GM12878 (cell line): Measurements from ENCODE around the gene NASP. TPM values are rescaled to one million over a fixed set of nuclear protein-coding genes. Genes with fewer than 3 reads are reported as not detected.

ENCODE experiments used
- ATAC-seq: fragments of 200-7000 bp; cut with Tn5 transposase; 3 replicates; pipeline ENCODE4 v1.9.1; 2020; ENCODE audit warnings: mild to moderate bottlenecking, moderate library complexity
- BruUV-seq: library from RNA; stranded (reverse); fragments of 400-500 nt; replicated peaks from 2 replicates; lab custom pipeline; 2021; lab: Mats Ljungman, UMichigan
- CTCF ChIA-PET: fragments of 300-600 bp; sonication (Branson Sonifier 250); formaldehyde crosslinking; extraction: SDS; loops from one replicate; lab custom pipeline; 2021; ENCODE audit warnings: inconsistent platforms; lab: Yijun Ruan, JAX
- POLR2A ChIA-PET: fragments of 350-600 bp; formaldehyde crosslinking; extraction: SDS; loops from one replicate; lab custom pipeline; 2021; ENCODE audit warnings: inconsistent platforms; lab: Charles Lee
- RAD21 ChIA-PET: fragments of 300-600 bp; sonication (Branson Sonifier 250); formaldehyde crosslinking; loops from one replicate; lab custom pipeline; 2023; ENCODE audit warnings: antibody characterized with exemption; ENCODE audit not compliant: unreplicated experiment; lab: Charles Lee
- SMC1A ChIA-PET: fragments of 300-600 bp; sonication (Branson Sonifier 250); formaldehyde crosslinking; loops from one replicate; lab custom pipeline; 2023; ENCODE audit not compliant: unreplicated experiment, uncharacterized antibody; lab: Charles Lee
- DNase-seq: peaks from one replicate; pipeline ENCODE4 v3.0.0-alpha.2; 2011; ENCODE audit warnings: low read depth, low spot score
- FAIRE-seq: peaks from 3 replicates; lab custom pipeline; 2011; peaks lifted over from hg19 to GRCh38; lab: Jason Lieb, UNC
- H2AFZ ChIP-seq: 2 replicates; pipeline ENCODE4 v1.6.0; 2011; ENCODE audit warnings: low read depth, low read length, control low read depth; ENCODE audit not compliant: control insufficient read depth
- H3K27ac ChIP-seq: 2 replicates; pipeline ENCODE4 v1.5.1; 2011; ENCODE audit warnings: control low read depth; ENCODE audit not compliant: control insufficient read depth, insufficient read depth
- H3K27me3 ChIP-seq, 2 experiments: replicated peaks in 1 of 2; 2 replicates each; pipeline versions ENCODE4 v1.6.0 to v1.6.1; 2011; ENCODE audit warnings: low read length in 1 of 2; ENCODE audit not compliant: control insufficient read depth in 2 of 2, insufficient read depth in 2 of 2
- H3K36me3 ChIP-seq, 2 experiments: 2 replicates each; pipeline ENCODE4 v1.5.1; 2011; ENCODE audit warnings: low read length in 1 of 2; ENCODE audit not compliant: control insufficient read depth in 2 of 2, insufficient read depth in 2 of 2
- H3K4me1 ChIP-seq: 2 replicates; pipeline ENCODE4 v1.6.1; 2011; ENCODE audit warnings: mild to moderate bottlenecking, low read length, moderate library complexity, mixed read lengths; ENCODE audit not compliant: control insufficient read depth, insufficient read depth
- H3K4me2 ChIP-seq: 2 replicates; pipeline ENCODE4 v1.6.0; 2011; ENCODE audit warnings: control low read depth; ENCODE audit not compliant: control insufficient read depth, insufficient read depth
- H3K4me3 ChIP-seq: fragments of 200-600 bp; sonication (generic); 2 replicates; pipeline ENCODE4 v1.5.1; 2016
- H3K79me2 ChIP-seq: 2 replicates; pipeline ENCODE4 v1.6.0; 2011; ENCODE audit warnings: low read length; ENCODE audit not compliant: control insufficient read depth, insufficient read depth
- H3K9ac ChIP-seq: 2 replicates; pipeline ENCODE4 v1.8.0; 2011; ENCODE audit warnings: low read length, control low read depth, mixed read lengths; ENCODE audit not compliant: control insufficient read depth, insufficient read depth
- H3K9me3 ChIP-seq: replicated peaks from 3 replicates; pipeline ENCODE4 v1.5.1; 2011; ENCODE audit warnings: mild to moderate bottlenecking, low read length; ENCODE audit not compliant: control insufficient read depth, insufficient read depth
- H4K20me1 ChIP-seq: 2 replicates; pipeline ENCODE4 v1.6.0; 2011; ENCODE audit not compliant: control insufficient read depth, insufficient read depth
- BMI1 ChIP-seq: fragments of 450-650 bp; IDR thresholded peaks from 2 replicates; pipeline ENCODE4 v1.6.1; 2016; ENCODE audit warnings: mild to moderate bottlenecking, moderate library complexity, borderline replicate concordance
- EGR1 ChIP-seq, 2 experiments: IDR thresholded peaks; 1 replicate in 1 of 2; 2 replicates in 1 of 2; pipeline ENCODE4 v1.6.1; 2011 to 2012; ENCODE audit warnings: low read depth in 2 of 2, low read length in 2 of 2, borderline replicate concordance in 1 of 2, mild to moderate bottlenecking in 1 of 2, moderate library complexity in 1 of 2
- IKZF1 ChIP-seq: fragments of 450-650 bp; conservative IDR thresholded peaks from 2 replicates; pipeline ENCODE4 v1.6.1; 2017; ENCODE audit warnings: antibody characterized with exemption, mild to moderate bottlenecking
- JUNB ChIP-seq: IDR thresholded peaks from 2 replicates; pipeline ENCODE4 v1.6.1; 2016; ENCODE audit warnings: antibody characterized with exemption, mild to moderate bottlenecking
- NRF1 ChIP-seq: conservative IDR thresholded peaks from 2 replicates; pipeline ENCODE4 v1.6.1; 2011; ENCODE audit warnings: mild to moderate bottlenecking, low read depth, low read length, improper control_type of control experiment
- WGBS: methylation state at CpG from one replicate; pipeline ENCODE4 v1.1.6; 2016; ENCODE audit warnings: low lambda C conversion rate; ENCODE audit not compliant: insufficient replicate concordance, insufficient coverage; ENCODE audit errors: missing lambda C conversion rate; 5-methylcytosine and 5-hydroxymethylcytosine counted together
- in situ Hi-C: fragments of 300-500 bp; cut with MboI; formaldehyde crosslinking; loops from 9 replicates; pipeline ENCODE4 v1.14.3; 2018; ENCODE audit warnings: mixed read lengths
- intact Hi-C: fragments of 100-400 bp; cut with micrococcal nuclease; formaldehyde crosslinking; loops from one replicate; pipeline ENCODE4 v1.14.2; 2022; ENCODE audit not compliant: unreplicated experiment
- polyA plus RNA-seq, 11 experiments: library from polyadenylated mRNA; depleted of rRNA in 4 of 11; unstranded in 6 of 11; stranded (reverse) in 5 of 11; fragments of >200 nt; fragmentation: Nextera tagmentation in 4 of 11; fragmentation: Illumina TruSeq in 1 of 11; extraction: Ambion mirVana in 4 of 11; extraction: Trizol in 1 of 11; gene quantifications; 1 replicate in 1 of 11; 2 replicates in 10 of 11; pipeline versions ENCODE4 v1.2.1 to v1.2.3, GENCODE V29; 2011 to 2016; ENCODE audit warnings: inconsistent platforms in 2 of 11, missing spikeins in 2 of 11, low read depth in 1 of 11
- total RNA-seq, 4 experiments: library from RNA; depleted of rRNA in 3 of 4; stranded (reverse); fragments of >200 nt in 3 of 4; fragmentation: Illumina TruSeq in 1 of 4; extraction: Trizol in 1 of 4; gene quantifications; 2 replicates each; pipeline versions ENCODE4 v1.2.1 to v1.2.3, GENCODE V29; 2013 to 2021
- TF ChIP-seq, protein P1 (sequence below): fragments of 450-650 bp; conservative IDR thresholded peaks from 2 replicates; pipeline ENCODE4 v1.6.1; 2017; ENCODE audit warnings: mild to moderate bottlenecking, moderate library complexity
- TF ChIP-seq, protein P2 (sequence below): fragments of 450-650 bp; IDR thresholded peaks from 2 replicates; pipeline ENCODE4 v1.6.1; 2014; ENCODE audit warnings: mild to moderate bottlenecking
- TF ChIP-seq, protein P3 (sequence below): IDR thresholded peaks from 2 replicates; pipeline ENCODE4 v1.6.1; 2012; ENCODE audit warnings: low read depth, low read length, improper control_type of control experiment
- TF ChIP-seq, protein P4 (sequence below): fragments of 450-650 bp; IDR thresholded peaks from 2 replicates; pipeline ENCODE4 v1.6.1; 2017; ENCODE audit warnings: mild to moderate bottlenecking, low read depth, inconsistent platforms; ENCODE audit not compliant: poor library complexity, severe bottlenecking
- TF ChIP-seq, protein P5 (sequence below): fragments of 450-650 bp; IDR thresholded peaks from 2 replicates; pipeline ENCODE4 v1.6.1; 2018; ENCODE audit warnings: mild to moderate bottlenecking, low read depth, moderate library complexity; ENCODE audit not compliant: partially characterized antibody

NASP gene
- total and polyA plus RNA-seq, 10 of the 15 experiments (the other 5 are each of a cell fraction or from before 2014, with no cell fraction given) = 111 to 321 (median 205) TPM

DNA sequence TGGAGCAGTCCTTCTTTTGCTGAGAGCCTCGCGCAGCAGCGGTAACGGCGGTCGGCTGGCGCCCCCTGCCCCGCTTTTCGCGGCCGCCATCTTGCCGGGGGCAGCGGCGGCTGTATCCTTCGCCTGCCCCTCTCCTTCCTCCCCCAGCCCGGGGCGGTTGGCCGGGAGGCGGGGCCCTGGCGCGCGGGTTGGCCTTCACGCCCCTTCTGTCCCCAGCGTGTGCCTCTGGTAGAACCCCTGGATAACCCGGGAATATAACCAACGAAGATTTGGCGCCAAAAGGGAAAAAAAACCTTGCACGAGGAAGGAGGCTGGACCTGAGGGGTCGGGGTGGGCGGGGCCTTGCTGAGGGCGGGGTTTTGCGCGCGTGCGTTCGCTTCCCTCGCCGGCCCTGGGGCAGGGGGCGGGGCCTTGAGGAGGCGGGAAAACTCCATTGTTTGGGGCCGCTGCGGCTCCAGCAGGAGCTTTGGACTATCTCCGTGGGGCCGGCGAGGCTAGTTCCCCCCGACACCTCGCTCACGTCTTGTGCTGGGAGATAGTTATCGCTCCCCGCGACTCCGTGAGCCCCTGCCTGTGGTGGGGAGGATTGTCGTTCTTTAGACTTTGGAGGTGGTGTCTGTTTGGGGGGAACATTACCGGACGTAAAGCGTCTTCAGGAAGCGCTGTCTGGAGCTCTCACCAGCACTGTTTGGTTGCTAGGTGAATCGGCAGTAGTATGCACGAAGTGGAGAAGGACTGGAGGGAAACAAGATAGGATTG, 689 bp downstream of the NASP start:
- Histone ChIP-seq H3K4me1 (peaks cover 12% of the 10 kb centered on the region; the same call in 1 of the 2 replicates), H2AFZ (peak overlapping the region; percentile 86), H3K9me3 (no peaks in the 10 kb centered on the region), H3K9ac (peak overlapping the region; percentile 98), H4K20me1 (peaks cover 4% of the 10 kb centered on the region; the same call in 1 of the 2 replicates), H3K36me3 (peaks cover 0 to 3% of the 10 kb centered on the region in 2 experiments; a peak in 2 of 4 replicates), H3K79me2 (peaks cover 55% of the 10 kb centered on the region), H3K4me2 (peak overlapping the region; percentile 93), H3K27ac (peak overlapping the region; percentile 97), H3K27me3 (no peaks in the 10 kb centered on the region), H3K4me3 (peak overlapping the region; percentile 94)
- peak; percentile 51 for DNase-seq
- intact Hi-C loops = loop anchor here (2.0 to 10.0 kb wide), 2 partner anchors 64 to 570 kb away; partner anchors contain the start of genes HECTD3, PRDX1 and UROD
- SMC1A ChIA-PET = interaction anchor here (1.0 to 3.3 kb wide), 9 partner anchors 17 to 92 kb away, joined by 4 to 17 read pairs (median 7); partner anchors contain the start of genes AKR1A1, CCDC163 and MMACHC
- WGBS = under 1% methylated on average over 45 of the region's 59 CpGs
- BruUV-seq = no TSS peak
- CTCF ChIA-PET = interaction anchor here (1.3 to 7.8 kb wide), 5 partner anchors 14 to 853 kb away, joined by 3 to 70 read pairs (median 8); partner anchors contain the start of gene RNU5D-1
- in situ Hi-C loops = loop anchor here (5.0 kb wide), 1 partner anchor 572 kb away; the partner anchor contains the start of genes HECTD3 and UROD
- ATAC-seq = peak; percentile 60
- peak; percentile 54 for FAIRE-seq
- RAD21 ChIA-PET = interaction anchor here (1.0 to 5.8 kb wide), 7 partner anchors 34 to 279 kb away, joined by 3 to 24 read pairs (median 5); partner anchors contain the start of genes AKR1A1, CCDC163, GPBP1L1 and MMACHC
- POLR2A ChIA-PET = interaction anchor here (0.6 to 3.7 kb wide), 15 partner anchors 9 to 844 kb away, joined by 3 to 35 read pairs (median 5); partner anchors contain the start of genes CCDC163, GPBP1L1, MMACHC and MUTYH
- TF ChIP-seq, protein P1, sequence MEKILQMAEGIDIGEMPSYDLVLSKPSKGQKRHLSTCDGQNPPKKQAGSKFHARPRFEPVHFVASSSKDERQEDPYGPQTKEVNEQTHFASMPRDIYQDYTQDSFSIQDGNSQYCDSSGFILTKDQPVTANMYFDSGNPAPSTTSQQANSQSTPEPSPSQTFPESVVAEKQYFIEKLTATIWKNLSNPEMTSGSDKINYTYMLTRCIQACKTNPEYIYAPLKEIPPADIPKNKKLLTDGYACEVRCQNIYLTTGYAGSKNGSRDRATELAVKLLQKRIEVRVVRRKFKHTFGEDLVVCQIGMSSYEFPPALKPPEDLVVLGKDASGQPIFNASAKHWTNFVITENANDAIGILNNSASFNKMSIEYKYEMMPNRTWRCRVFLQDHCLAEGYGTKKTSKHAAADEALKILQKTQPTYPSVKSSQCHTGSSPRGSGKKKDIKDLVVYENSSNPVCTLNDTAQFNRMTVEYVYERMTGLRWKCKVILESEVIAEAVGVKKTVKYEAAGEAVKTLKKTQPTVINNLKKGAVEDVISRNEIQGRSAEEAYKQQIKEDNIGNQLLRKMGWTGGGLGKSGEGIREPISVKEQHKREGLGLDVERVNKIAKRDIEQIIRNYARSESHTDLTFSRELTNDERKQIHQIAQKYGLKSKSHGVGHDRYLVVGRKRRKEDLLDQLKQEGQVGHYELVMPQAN = peak; percentile 79
- peak in 1 of 2 experiments; percentile 43; a peak in 1 of 3 replicates for TF ChIP-seq EGR1 (IDR thresholded peaks at IDR 0.05; ENCODE audit: borderline replicate concordance in 1 of 2, low read depth in 2 of 2, low read length in 2 of 2)
- TF ChIP-seq, protein P2, sequence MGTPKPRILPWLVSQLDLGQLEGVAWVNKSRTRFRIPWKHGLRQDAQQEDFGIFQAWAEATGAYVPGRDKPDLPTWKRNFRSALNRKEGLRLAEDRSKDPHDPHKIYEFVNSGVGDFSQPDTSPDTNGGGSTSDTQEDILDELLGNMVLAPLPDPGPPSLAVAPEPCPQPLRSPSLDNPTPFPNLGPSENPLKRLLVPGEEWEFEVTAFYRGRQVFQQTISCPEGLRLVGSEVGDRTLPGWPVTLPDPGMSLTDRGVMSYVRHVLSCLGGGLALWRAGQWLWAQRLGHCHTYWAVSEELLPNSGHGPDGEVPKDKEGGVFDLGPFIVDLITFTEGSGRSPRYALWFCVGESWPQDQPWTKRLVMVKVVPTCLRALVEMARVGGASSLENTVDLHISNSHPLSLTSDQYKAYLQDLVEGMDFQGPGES = no peak
- TF ChIP-seq, protein P3, sequence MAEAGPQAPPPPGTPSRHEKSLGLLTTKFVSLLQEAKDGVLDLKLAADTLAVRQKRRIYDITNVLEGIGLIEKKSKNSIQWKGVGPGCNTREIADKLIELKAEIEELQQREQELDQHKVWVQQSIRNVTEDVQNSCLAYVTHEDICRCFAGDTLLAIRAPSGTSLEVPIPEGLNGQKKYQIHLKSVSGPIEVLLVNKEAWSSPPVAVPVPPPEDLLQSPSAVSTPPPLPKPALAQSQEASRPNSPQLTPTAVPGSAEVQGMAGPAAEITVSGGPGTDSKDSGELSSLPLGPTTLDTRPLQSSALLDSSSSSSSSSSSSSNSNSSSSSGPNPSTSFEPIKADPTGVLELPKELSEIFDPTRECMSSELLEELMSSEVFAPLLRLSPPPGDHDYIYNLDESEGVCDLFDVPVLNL = peak; percentile 84
- TF ChIP-seq IKZF1 = peak; percentile 8; the same call in 1 of the 2 replicates
- no peak for TF ChIP-seq JUNB
- TF ChIP-seq, protein P4, sequence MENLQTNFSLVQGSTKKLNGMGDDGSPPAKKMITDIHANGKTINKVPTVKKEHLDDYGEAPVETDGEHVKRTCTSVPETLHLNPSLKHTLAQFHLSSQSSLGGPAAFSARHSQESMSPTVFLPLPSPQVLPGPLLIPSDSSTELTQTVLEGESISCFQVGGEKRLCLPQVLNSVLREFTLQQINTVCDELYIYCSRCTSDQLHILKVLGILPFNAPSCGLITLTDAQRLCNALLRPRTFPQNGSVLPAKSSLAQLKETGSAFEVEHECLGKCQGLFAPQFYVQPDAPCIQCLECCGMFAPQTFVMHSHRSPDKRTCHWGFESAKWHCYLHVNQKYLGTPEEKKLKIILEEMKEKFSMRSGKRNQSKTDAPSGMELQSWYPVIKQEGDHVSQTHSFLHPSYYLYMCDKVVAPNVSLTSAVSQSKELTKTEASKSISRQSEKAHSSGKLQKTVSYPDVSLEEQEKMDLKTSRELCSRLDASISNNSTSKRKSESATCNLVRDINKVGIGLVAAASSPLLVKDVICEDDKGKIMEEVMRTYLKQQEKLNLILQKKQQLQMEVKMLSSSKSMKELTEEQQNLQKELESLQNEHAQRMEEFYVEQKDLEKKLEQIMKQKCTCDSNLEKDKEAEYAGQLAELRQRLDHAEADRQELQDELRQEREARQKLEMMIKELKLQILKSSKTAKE = no peak
- TF ChIP-seq, protein P5, sequence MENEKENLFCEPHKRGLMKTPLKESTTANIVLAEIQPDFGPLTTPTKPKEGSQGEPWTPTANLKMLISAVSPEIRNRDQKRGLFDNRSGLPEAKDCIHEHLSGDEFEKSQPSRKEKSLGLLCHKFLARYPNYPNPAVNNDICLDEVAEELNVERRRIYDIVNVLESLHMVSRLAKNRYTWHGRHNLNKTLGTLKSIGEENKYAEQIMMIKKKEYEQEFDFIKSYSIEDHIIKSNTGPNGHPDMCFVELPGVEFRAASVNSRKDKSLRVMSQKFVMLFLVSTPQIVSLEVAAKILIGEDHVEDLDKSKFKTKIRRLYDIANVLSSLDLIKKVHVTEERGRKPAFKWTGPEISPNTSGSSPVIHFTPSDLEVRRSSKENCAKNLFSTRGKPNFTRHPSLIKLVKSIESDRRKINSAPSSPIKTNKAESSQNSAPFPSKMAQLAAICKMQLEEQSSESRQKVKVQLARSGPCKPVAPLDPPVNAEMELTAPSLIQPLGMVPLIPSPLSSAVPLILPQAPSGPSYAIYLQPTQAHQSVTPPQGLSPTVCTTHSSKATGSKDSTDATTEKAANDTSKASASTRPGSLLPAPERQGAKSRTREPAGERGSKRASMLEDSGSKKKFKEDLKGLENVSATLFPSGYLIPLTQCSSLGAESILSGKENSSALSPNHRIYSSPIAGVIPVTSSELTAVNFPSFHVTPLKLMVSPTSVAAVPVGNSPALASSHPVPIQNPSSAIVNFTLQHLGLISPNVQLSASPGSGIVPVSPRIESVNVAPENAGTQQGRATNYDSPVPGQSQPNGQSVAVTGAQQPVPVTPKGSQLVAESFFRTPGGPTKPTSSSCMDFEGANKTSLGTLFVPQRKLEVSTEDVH = peak; percentile 92
- TF ChIP-seq NRF1 = 0 out of 2 replicates have a peak, but pooled peaks have one; percentile 6
- TF ChIP-seq BMI1 = no peak
